Hindlimb muscle (tissue), 1 donor: ENCODE measurements around the gene RBP4. TPM values are rescaled to one million over a fixed set of nuclear protein-coding genes. Genes with fewer than 3 reads are reported as not detected.

Experiments
- DNase-seq: peaks from one replicate; pipeline ENCODE4 v3.0.0-alpha.2; 2013
- polyA plus RNA-seq: library from polyadenylated mRNA; unstranded; fragments of 120-200 nt; gene quantifications from one replicate; pipeline ENCODE4 v1.2.1, GENCODE V29; 2013; ENCODE audit not compliant: insufficient read length

Gene RBP4
- polyA plus RNA-seq, 1 donor, result 16.0 TPM

GRCh38 chr10:93595378-93596161 is 5.5 kb downstream of the RBP4 start:
- no peak for DNase-seq

- DNase-seq, result no peak
Measured at GRCh38 chr10:93594518-93594917, 6.5 kb downstream of the RBP4 start.

- DNase-seq, result no peak
Measured at GRCh38 chr10:93593749-93594148, 7.3 kb downstream of the RBP4 start.

GRCh38 chr10:93593254-93593653 is 7.8 kb downstream of the RBP4 start:
- no peak for DNase-seq

- no peak for DNase-seq
Measured at GRCh38 chr10:93591065-93591808, 9.8 kb downstream of the RBP4 start.

- no peak for DNase-seq
Measured at GRCh38 chr10:93590638-93591037, 10.4 kb downstream of the RBP4 start.

GRCh38 chr10:93589648-93590562 is 11.1 kb downstream of the RBP4 start:
- DNase-seq, result no peak

GRCh38 chr10:93584445-93584844 is 16.6 kb downstream of the RBP4 start:
- DNase-seq, result no peak

GRCh38 chr10:93580828-93581227 is 20.2 kb downstream of the RBP4 start:
- DNase-seq, result no peak

GRCh38 chr10:93579985-93580711 is 20.9 kb downstream of the RBP4 start:
- DNase-seq, result no peak

- no peak for DNase-seq
Measured at GRCh38 chr10:93579089-93579488, 21.9 kb downstream of the RBP4 start.

- no peak for DNase-seq
Measured at GRCh38 chr10:93577565-93577964, 23.5 kb downstream of the RBP4 start.

GRCh38 chr10:93576888-93577287 is 24.1 kb downstream of the RBP4 start:
- DNase-seq, result no peak

- no peak for DNase-seq
Measured at GRCh38 chr10:93573924-93574323, 27.1 kb downstream of the RBP4 start.

GRCh38 chr10:93573051-93573909 is 27.8 kb downstream of the RBP4 start:
- no peak for DNase-seq

- DNase-seq, result no peak
Measured at GRCh38 chr10:93572606-93573005, 28.4 kb downstream of the RBP4 start.

GRCh38 chr10:93570383-93570782 is 30.7 kb downstream of the RBP4 start:
- no peak for DNase-seq

GRCh38 chr10:93568105-93568390 is 33.0 kb downstream of the RBP4 start:
- no peak for DNase-seq

- no peak for DNase-seq
Measured at GRCh38 chr10:93567277-93568104, 33.5 kb downstream of the RBP4 start.

GRCh38 chr10:93566435-93567276 is 34.4 kb downstream of the RBP4 start, which contains the start of gene FFAR4:
Gene FFAR4 (plus strand): TSS chr10:93566665. CDS start chr10:93566721, 56 bp downstream.
- DNase-seq, result no peak
